Measurements from ENCODE around the gene NECAB3. TPM values are rescaled to one million over a fixed set of nuclear protein-coding genes. Genes with fewer than 3 reads are reported as not detected.

NECAB3 gene
- total and polyA plus RNA-seq, 2 of the 13 experiments (the other 11 are each of a cell fraction or from before 2014, with no cell fraction given): 61.5 to 65.5 TPM

GRCh38 chr20:33674294-33675135 lies at the start of gene NECAB3 (continued):
- peak; percentile 86; the same call in 1 of the 2 replicates for TF ChIP-seq TRAFD1 (CRISPR knock-in tag; IDR thresholded peaks at IDR 0.05; ENCODE audit: borderline replicate concordance)
- no peak for TF ChIP-seq ZMYM3 (CRISPR knock-in tag; IDR thresholded peaks at IDR 0.05)
- TF ChIP-seq GABPB1 (CRISPR knock-in tag; IDR thresholded peaks at IDR 0.05): peak; percentile 87
- TF ChIP-seq RFXAP (CRISPR knock-in tag; IDR thresholded peaks at IDR 0.05; ENCODE audit: borderline replicate concordance): peak; percentile 91; the same call in 1 of the 2 replicates
- TF ChIP-seq ZNF879 (CRISPR knock-in tag; IDR thresholded peaks at IDR 0.05): peak; percentile 5; the same call in 1 of the 2 replicates
- peak; percentile 83 for TF ChIP-seq MAF1 (CRISPR knock-in tag; IDR thresholded peaks at IDR 0.05; ENCODE audit: borderline replicate concordance)
- TF ChIP-seq SATB2 (CRISPR knock-in tag; IDR thresholded peaks at IDR 0.05): no peak
- TF ChIP-seq ZZZ3 (CRISPR knock-in tag; IDR thresholded peaks at IDR 0.05; ENCODE audit: borderline replicate concordance): peak; percentile 73; the same call in 1 of the 2 replicates
- no peak for TF ChIP-seq ZNF496 (CRISPR knock-in tag; IDR thresholded peaks at IDR 0.05; ENCODE audit: insufficient replicate concordance)
- no peak for TF ChIP-seq ZNF24 (IDR thresholded peaks at IDR 0.05)
- TF ChIP-seq ZBTB43 (CRISPR knock-in tag; conservative IDR thresholded peaks at IDR 0.05): peak; percentile 82
- TF ChIP-seq KDM1A (CRISPR knock-in tag; IDR thresholded peaks at IDR 0.05): no peak
- TF ChIP-seq SMAD9 (CRISPR knock-in tag; IDR thresholded peaks at IDR 0.05): no peak
- TF ChIP-seq ISX (CRISPR knock-in tag; conservative IDR thresholded peaks at IDR 0.05): peak; percentile 90; the same call in 1 of the 2 replicates
- TF ChIP-seq, protein P1, sequence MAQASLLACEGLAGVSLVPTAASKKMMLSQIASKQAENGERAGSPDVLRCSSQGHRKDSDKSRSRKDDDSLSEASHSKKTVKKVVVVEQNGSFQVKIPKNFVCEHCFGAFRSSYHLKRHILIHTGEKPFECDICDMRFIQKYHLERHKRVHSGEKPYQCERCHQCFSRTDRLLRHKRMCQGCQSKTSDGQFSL (CRISPR knock-in tag; IDR thresholded peaks at IDR 0.05): no peak; the same call in 1 of the 2 replicates
- TF ChIP-seq ZNF33B (CRISPR knock-in tag; IDR thresholded peaks at IDR 0.05): peak; percentile 93
- peak; percentile 30; the same call in 1 of the 2 replicates for TF ChIP-seq HIC2 (CRISPR knock-in tag; IDR thresholded peaks at IDR 0.05; ENCODE audit: low read depth)
- TF ChIP-seq TBX3 (IDR thresholded peaks at IDR 0.05; ENCODE audit: borderline replicate concordance): no peak
- TF ChIP-seq MIER3 (CRISPR knock-in tag; IDR thresholded peaks at IDR 0.05; ENCODE audit: borderline replicate concordance): peak; percentile 67; the same call in 1 of the 2 replicates
- TF ChIP-seq FOXM1 (CRISPR knock-in tag; IDR thresholded peaks at IDR 0.05): no peak
- TF ChIP-seq RARG (CRISPR knock-in tag; IDR thresholded peaks at IDR 0.05; ENCODE audit: low read depth): peak; percentile 71; the same call in 1 of the 2 replicates
- TF ChIP-seq ZNF773 (CRISPR knock-in tag; IDR thresholded peaks at IDR 0.05; ENCODE audit: borderline replicate concordance): peak; percentile 69; the same call in 1 of the 2 replicates
- no peak for TF ChIP-seq LCORL (IDR thresholded peaks at IDR 0.05)
- TF ChIP-seq LCORL (CRISPR knock-in tag; IDR thresholded peaks at IDR 0.05): no peak; the same call in none of the 2 replicates
